ENCODE measurements around the gene LMOD1. TPM values are rescaled to one million over a fixed set of nuclear protein-coding genes. Genes with fewer than 3 reads are reported as not detected.
"Not testable (repeated sequence)": the region's sequence is repeated elsewhere in the genome, so short reads cannot be mapped to it uniquely, and the experiment has no call there.

Gene LMOD1
- total RNA-seq, 1 experiment from 2014 or later, result 6.0 TPM

DNA sequence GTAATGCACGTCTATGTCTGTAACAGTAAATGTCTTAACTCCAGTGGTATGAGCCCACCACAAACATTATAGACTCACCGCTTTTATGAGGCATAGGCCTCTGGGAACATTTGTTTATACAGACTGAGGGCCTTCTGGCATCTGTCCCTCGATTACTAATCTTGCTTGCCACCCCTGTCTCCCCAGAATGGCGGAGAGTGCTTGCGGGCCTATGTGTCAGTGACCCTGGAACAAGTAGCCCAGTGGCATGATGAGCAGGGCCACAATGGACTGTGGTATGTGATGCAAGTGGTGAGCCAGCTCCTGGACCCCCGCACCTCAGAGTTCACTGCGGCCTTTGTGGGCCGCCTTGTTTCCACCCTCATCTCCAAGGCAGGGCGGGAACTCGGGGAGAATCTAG lies 76.0 kb downstream of the LMOD1 start:
- DNase-seq (ENCODE audit: low read depth), result peak; percentile 93

DNA sequence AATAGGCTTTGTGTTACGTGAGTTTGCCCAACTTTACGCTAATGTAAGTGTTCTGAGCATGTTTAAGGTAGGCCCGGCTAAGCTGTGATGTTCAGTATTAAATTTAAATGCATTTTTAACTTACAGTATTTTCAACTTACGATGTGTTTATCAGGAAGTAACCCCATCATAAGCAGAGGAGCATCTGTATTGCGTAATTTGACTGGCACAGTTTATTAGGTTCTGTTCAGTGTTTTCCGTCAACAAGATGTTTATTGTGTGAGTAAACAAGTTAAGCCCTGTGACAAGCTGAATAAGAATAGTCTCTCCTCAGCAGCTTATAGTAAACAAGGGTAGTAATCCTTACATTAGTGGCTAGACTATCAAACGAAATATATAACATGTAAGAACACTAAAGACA lies 84.9 kb downstream of the LMOD1 start:
- no peak for DNase-seq (ENCODE audit: low read depth)

DNA sequence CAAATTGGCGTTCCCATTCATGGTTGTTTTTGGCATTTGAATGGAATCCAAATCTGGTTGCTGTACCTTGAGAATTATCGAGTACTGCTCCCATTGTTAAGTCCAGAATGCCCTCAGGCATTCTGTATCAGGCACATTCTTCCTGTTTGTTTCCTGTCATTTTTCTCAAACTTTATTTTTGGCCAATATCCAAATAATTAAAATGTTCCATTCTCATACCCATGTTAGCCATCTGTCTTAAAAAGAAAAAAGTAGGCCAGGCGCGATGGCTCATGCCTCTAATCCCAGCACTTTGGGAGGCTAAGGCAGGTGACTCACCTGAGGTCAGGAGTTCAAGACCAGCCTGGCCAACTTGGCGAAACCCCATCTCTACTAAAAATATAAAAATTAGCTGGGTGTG lies 86.9 kb downstream of the LMOD1 start:
- peak; percentile 59 for DNase-seq (ENCODE audit: low read depth)

DNA sequence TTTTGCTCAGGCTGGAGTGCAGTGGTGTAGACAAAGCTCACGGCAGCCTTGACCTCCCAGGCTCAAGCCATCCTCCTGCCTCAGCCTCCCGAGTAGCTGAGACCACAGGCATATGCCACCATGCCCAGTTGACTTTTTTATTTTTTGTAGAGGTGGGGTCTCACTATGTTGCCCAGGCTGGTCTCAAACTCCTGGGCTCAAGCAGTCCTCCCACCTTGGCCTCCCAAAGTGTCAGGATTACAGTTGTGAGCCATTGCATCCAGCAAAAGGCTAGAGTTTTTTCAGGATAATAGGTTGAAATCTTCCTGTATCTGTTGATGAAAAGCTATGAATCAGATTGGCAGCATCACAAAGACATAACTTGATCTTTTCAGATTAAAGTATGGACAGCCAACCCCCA lies 89.6 kb downstream of the LMOD1 start:
- not testable (repeated sequence) for DNase-seq (ENCODE audit: low read depth)

DNA sequence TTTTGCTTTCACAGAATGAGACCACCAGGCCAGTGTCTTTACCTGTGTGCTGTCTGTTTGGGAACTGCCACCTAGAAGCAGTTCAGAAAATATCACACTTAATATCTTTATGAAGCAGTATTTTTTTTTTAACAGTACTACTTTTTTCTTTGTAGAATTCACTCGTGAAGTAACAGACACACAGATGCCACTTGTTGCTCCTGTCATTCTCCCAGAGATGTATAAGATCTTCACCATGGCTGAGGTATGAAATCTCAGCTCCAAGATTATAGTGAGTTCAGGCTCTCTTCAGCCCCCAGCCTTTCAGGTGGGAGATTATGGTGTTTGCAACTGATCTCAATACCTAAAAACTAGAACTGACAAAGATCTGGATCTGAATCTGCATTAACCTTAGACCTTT lies 94.4 kb downstream of the LMOD1 start:
- DNase-seq (ENCODE audit: low read depth), result no peak

DNA sequence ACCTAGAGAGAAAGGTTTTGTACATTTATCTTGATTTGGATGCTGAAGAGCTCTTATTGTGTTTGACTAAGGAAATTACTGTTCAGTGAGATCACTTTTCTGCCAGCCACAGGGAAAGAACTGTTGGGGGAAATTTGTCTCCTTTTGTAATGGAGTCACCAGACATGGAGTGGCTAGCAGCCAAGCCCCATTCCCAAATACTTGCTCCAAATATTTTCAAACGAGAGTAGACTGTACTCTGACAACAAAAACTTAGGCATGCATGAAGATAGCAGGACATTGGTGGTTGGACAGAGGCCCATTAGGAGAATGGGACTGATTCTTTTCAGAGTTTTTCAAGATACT lies 96.3 kb downstream of the LMOD1 start:
- peak; percentile 90 for DNase-seq (ENCODE audit: low read depth)

DNA sequence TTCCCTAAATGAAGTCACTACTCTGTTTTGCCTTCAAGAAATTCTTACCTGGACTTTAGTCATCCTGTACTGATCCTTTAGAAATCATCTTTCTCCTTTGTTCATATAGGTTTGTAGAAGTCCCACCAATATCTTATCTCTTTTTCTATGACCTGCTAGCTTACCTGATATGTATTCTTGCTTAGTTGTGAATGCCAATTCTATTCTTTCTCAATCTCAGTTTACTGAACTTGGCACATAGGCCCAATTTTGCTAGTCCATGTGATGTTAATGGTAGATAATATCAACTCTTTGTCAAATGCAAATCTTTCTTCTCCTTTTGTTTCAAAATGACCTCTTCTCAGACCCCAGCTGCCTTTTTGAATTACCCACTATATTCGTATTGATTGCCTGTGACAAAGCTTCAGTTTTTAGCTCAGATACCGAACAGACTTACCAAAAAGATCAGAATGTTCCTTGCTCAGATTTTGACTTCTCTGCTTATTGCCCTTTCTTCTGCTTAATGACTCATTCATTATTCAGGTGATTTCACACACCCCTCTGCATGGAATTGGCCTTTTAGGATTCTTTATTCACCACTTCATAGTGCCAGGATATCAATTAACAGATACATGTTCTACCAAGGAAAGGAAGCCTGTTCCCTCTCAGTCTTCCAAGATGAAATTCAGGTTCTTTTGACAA lies 96.8 kb downstream of the LMOD1 start:
- no peak for DNase-seq (ENCODE audit: low read depth)

DNA sequence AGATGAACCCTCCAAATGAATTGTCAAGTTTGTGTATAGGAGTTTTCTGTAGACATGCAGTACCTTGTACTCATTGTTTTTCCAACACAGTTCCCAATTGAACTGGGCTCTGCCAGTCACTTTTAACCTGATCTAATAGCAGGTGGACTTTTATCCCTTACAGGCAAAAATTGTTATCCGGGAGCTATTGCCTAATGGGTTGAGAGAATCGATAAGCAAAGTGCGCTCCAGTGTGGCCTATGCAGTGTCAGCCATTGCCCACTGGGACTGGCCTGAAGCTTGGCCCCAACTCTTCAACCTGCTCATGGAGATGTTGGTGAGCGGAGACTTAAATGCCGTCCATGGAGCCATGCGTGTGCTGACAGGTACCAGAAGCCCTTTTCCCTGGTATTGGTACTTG lies 98.1 kb downstream of the LMOD1 start:
- DNase-seq (ENCODE audit: low read depth), result no peak

DNA sequence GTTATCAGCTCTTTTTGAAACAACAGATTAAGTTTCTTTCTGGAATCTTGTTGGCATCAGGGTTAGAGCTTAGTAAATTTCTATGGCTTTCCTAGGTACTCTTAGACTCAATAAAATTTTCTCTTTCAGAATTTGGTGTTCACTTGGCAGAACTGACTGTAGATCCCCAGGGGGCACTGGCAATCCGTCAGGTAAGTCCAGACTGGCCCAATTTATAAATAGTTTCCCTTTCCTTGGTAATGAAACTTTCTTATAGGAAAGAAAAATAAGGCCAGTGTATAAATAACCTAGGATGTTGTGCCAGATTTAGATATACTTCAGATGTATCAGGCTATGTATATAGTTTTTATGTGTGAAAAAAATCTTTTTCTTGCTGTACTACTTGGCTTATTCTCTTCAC lies 99.2 kb downstream of the LMOD1 start:
- DNase-seq (ENCODE audit: low read depth), result no peak

Other genes starting within 250 kb of the LMOD1 start
- 31.3 and 43.9 TPM in 2 replicates for gene IPO9, start 117.4 kb downstream of the LMOD1 start, total RNA-seq (2014; rRNA removed; shearing (Covaris generic))
- gene SHISA4, start 57.6 kb downstream of the LMOD1 start, total RNA-seq (2014; rRNA removed; shearing (Covaris generic)), result 63.9 and 64.2 TPM in 2 replicates
- gene TIMM17A, start 9.0 kb upstream of the LMOD1 start, total RNA-seq (2014; rRNA removed; shearing (Covaris generic)), result 85.0 and 113 TPM in 2 replicates
- 76.3 and 119 TPM in 2 replicates for gene RNPEP, start 36.1 kb upstream of the LMOD1 start, total RNA-seq (2014; rRNA removed; shearing (Covaris generic))
- 0.15 and 2.3 TPM in 2 replicates for gene ELF3, start 64.0 kb upstream of the LMOD1 start, total RNA-seq (2014; rRNA removed; shearing (Covaris generic))
- not detected in 2 replicates for gene GPR37L1, start 176.4 kb upstream of the LMOD1 start, total RNA-seq (2014; rRNA removed; shearing (Covaris generic))
- gene ARL8A, start 198.2 kb upstream of the LMOD1 start, total RNA-seq (2014; rRNA removed; shearing (Covaris generic)), result 15.3 and 24.7 TPM in 2 replicates
- not detected in 2 replicates for gene PTPN7, start 214.1 kb upstream of the LMOD1 start, total RNA-seq (2014; rRNA removed; shearing (Covaris generic))
- gene LGR6, start 247.3 kb upstream of the LMOD1 start, total RNA-seq (2014; rRNA removed; shearing (Covaris generic)), result not detected in 2 replicates